ENCODE measurements around the gene STRA8.

Gene STRA8

DNA sequence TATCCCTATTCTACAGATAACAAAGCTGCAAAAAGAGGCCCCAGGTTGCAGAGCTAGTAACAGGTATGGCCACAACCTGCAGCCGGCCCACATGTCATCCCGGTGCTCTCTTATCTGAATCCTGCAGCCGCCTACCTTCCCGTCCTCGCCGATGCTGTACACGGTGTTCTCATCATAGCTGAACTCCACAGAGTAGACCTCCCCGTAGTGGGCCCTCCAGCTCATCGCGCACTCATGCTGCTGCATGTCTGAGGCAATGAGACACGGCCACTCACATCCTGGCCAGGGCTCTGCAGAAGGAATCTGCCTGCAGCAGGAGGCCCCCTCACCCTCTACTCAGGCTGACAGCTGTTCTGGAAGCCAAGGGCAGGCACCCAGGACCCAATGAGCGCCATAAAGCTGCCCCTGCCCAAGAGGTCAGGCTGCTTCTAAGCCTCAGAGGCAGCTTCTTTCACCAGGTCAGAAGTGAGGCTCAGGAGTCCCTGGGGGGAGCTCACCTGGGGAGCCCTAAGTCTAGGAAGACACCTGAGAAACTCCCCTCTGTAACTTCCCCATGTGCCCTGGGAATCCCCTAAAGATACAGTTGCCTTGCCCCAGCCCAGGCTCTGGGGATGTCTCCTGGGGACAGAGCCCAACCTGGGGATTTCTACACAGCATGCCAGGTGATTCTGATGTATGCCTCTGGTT lies 45.2 kb upstream of the STRA8 start:
- Histone ChIP-seq H3K9ac (no peak overlapping the region), H3K9me3 (ENCODE audit: control insufficient read depth, low read length) (no peaks in the 10 kb centered on the region), H3K4me3 (ENCODE audit: low read depth, low read length) (no peak overlapping the region), H3K4me2 (ENCODE audit: low read length) (no peak overlapping the region), H3K4me1 (no peaks in the 10 kb centered on the region), H3K27ac (no peak overlapping the region), H3K36me3 (ENCODE audit: control insufficient read depth, insufficient read depth, low read length) (no peaks in the 10 kb centered on the region), H2AFZ (no peak overlapping the region), H3K27me3 (ENCODE audit: control insufficient read depth, insufficient read depth, low read length) (no peaks in the 10 kb centered on the region), H3K79me2 (no peaks in the 10 kb centered on the region)
- TF ChIP-seq, protein P1, sequence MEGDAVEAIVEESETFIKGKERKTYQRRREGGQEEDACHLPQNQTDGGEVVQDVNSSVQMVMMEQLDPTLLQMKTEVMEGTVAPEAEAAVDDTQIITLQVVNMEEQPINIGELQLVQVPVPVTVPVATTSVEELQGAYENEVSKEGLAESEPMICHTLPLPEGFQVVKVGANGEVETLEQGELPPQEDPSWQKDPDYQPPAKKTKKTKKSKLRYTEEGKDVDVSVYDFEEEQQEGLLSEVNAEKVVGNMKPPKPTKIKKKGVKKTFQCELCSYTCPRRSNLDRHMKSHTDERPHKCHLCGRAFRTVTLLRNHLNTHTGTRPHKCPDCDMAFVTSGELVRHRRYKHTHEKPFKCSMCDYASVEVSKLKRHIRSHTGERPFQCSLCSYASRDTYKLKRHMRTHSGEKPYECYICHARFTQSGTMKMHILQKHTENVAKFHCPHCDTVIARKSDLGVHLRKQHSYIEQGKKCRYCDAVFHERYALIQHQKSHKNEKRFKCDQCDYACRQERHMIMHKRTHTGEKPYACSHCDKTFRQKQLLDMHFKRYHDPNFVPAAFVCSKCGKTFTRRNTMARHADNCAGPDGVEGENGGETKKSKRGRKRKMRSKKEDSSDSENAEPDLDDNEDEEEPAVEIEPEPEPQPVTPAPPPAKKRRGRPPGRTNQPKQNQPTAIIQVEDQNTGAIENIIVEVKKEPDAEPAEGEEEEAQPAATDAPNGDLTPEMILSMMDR (IDR thresholded peaks at IDR 0.05) = no peak

DNA sequence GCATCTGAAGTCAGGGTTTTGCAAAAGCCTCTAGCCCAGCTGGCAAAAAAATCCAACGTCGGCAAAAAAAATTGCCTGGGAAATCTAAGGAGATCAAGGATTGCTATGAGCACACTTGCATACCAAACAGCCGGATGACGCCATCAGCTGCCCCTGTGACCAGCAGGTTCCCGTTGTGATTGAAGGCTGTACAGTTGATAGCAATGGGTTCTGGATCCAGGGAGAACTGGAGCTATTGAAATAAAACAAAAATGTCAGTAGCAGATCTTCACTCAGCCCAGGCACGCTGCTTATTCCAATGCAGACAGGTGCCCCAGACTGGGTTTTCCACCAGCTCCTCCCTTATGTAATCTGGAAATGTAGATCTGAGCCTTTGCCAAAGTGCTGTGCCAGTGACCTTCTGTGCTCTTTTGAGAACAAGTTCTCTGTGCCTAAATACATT lies 44.4 kb upstream of the STRA8 start:
- H3K4me3 ChIP-seq (ENCODE audit: low read depth, low read length) = no peak overlapping the region

DNA sequence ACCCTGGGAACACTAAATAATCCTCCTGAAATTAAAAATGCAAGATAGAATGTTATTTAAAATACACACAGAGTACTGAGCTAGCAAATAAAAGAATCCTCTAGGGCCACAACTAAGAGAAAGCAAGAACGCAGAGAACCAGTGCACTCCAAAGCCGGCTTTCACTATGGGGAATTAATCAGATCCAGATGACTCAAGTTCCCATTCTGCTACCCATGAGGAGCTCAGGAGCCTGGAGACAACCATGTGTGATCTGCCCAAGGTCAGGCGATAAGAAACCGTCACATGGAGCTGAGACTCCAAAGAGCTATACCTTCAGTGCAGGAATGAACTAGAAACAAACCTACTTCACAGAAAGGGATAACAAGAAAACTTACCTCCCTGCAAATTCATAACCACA lies 43.7 kb upstream of the STRA8 start:
- H3K27me3 ChIP-seq (ENCODE audit: control insufficient read depth, insufficient read depth, low read length) = no peaks in the 10 kb centered on the region
- no peaks in the 10 kb centered on the region for H3K36me3 ChIP-seq (ENCODE audit: control insufficient read depth, insufficient read depth, low read length)
- TF ChIP-seq, protein P1 (IDR thresholded peaks at IDR 0.05) = no peak
- no peaks in the 10 kb centered on the region for H3K79me2 ChIP-seq
- no peak overlapping the region for H3K4me2 ChIP-seq (ENCODE audit: low read length)
- no peak overlapping the region for H3K4me3 ChIP-seq (ENCODE audit: low read depth, low read length)
- no peak overlapping the region for H3K27ac ChIP-seq
- no peaks in the 10 kb centered on the region for H3K9me3 ChIP-seq (ENCODE audit: control insufficient read depth, low read length)
- H2AFZ ChIP-seq = no peak overlapping the region
- no peak overlapping the region for H3K9ac ChIP-seq
- H3K4me1 ChIP-seq = no peaks in the 10 kb centered on the region

More for the DNA sequence above, 44.4 kb upstream of the STRA8 start:
- no peak overlapping the region for H3K27ac ChIP-seq
- H3K27me3 ChIP-seq (ENCODE audit: control insufficient read depth, insufficient read depth, low read length) = no peaks in the 10 kb centered on the region
- no peaks in the 10 kb centered on the region for H3K9me3 ChIP-seq (ENCODE audit: control insufficient read depth, low read length)
- H3K4me1 ChIP-seq = no peaks in the 10 kb centered on the region
- no peak overlapping the region for H3K9ac ChIP-seq
- H3K4me2 ChIP-seq (ENCODE audit: low read length) = no peak overlapping the region
- no peaks in the 10 kb centered on the region for H3K36me3 ChIP-seq (ENCODE audit: control insufficient read depth, insufficient read depth, low read length)
- TF ChIP-seq, protein P1 (IDR thresholded peaks at IDR 0.05) = no peak
- no peaks in the 10 kb centered on the region for H3K79me2 ChIP-seq
- H2AFZ ChIP-seq = no peak overlapping the region

DNA sequence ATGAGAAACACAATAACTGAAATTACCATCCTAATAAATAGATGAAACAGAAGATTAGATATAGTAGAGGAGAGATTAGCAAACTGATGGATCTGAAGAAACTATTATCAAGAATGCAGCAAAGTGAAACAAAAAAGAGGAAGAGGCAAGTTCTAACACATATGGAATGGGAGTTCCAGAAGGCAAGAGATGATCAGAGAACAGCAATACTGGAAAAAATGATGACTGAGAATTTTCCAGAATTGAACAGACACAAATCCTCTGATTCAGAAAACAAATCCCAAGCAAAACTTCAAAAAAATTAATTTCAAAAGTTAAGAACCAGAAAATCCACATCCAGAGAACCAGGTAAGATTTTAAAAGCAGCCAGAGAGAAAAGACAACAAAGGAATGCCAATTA lies 42.9 kb upstream of the STRA8 start:
- Histone ChIP-seq H3K9me3 (ENCODE audit: control insufficient read depth, low read length) (no peaks in the 10 kb centered on the region), H3K4me1 (no peaks in the 10 kb centered on the region), H3K36me3 (ENCODE audit: control insufficient read depth, insufficient read depth, low read length) (no peaks in the 10 kb centered on the region), H3K4me3 (ENCODE audit: low read depth, low read length) (no peak overlapping the region), H3K9ac (no peak overlapping the region), H2AFZ (no peak overlapping the region), H3K79me2 (no peaks in the 10 kb centered on the region), H3K4me2 (ENCODE audit: low read length) (no peak overlapping the region), H3K27ac (no peak overlapping the region), H3K27me3 (ENCODE audit: control insufficient read depth, insufficient read depth, low read length) (no peaks in the 10 kb centered on the region)
- TF ChIP-seq, protein P1 (IDR thresholded peaks at IDR 0.05) = no peak

Data from parathyroid adenoma (tissue), 2 donors.